Gastrocnemius medialis (tissue), 4 donors: Measurements from ENCODE around the gene PIGS. TPM values are rescaled to one million over a fixed set of nuclear protein-coding genes. Genes with fewer than 3 reads are reported as not detected.

ENCODE experiments used
- ATAC-seq, 2 donors: fragments of 150-250 bp; one replicate each; pipeline ENCODE4 v1.9.1; 2016
- DNase-seq, 2 donors: peaks; one replicate each; pipeline ENCODE4 v3.0.0-alpha.2; 2019
- H3K27ac ChIP-seq, 4 donors: fragments of 200-600 bp; sonication (generic); 1 replicate in 1 of 4; 2 replicates in 3 of 4; pipeline ENCODE4 v1.5.1; 2016 to 2018; ENCODE audit warnings: mild to moderate bottlenecking in 2 of 4, moderate library complexity in 1 of 4
- H3K27me3 ChIP-seq, 3 donors: fragments of 200-600 bp; sonication (generic) in 2 of 3; 1 replicate in 1 of 3; 2 replicates in 2 of 3; pipeline versions ENCODE4 v1.5.1 to v1.6.0; 2016 to 2019; ENCODE audit warnings: mild to moderate bottlenecking in 1 of 3, moderate library complexity in 1 of 3
- H3K36me3 ChIP-seq, 2 donors: fragments of 200-600 bp; sonication (generic) in 1 of 2; one replicate each; pipeline ENCODE4 v1.5.1; 2017 to 2018
- H3K4me1 ChIP-seq, 2 donors: fragments of 200-600 bp; sonication (generic) in 1 of 2; one replicate each; pipeline ENCODE4 v1.5.1; 2016 to 2017; ENCODE audit warnings: mild to moderate bottlenecking in 2 of 2
- H3K4me3 ChIP-seq, 4 donors: fragments of 200-600 bp; sonication (generic) in 3 of 4; 1 replicate in 1 of 4; 2 replicates in 3 of 4; pipeline ENCODE4 v1.5.1; 2016 to 2019; ENCODE audit warnings: mild to moderate bottlenecking in 2 of 4
- H3K9me3 ChIP-seq, 3 donors: fragments of 200-600 bp; sonication (generic) in 2 of 3; 1 replicate in 1 of 3; 2 replicates in 2 of 3; pipeline ENCODE4 v1.5.1; 2016 to 2019
- CTCF ChIP-seq, 5 experiments: fragments of 450-650 bp in 3 of 5; fragments of 200-600 bp in 2 of 5; sonication (generic) in 2 of 5; IDR thresholded peaks in 4 of 5; conservative IDR thresholded peaks in 1 of 5; 1 replicate in 4 of 5; 2 replicates in 1 of 5; pipeline ENCODE4 v1.5.1; 2016 to 2019; ENCODE audit warnings: antibody characterized with exemption in 5 of 5, mild to moderate bottlenecking in 3 of 5, moderate library complexity in 3 of 5
- POLR2A ChIP-seq, 2 donors: fragments of 450-650 bp; IDR thresholded peaks; one replicate each; pipeline ENCODE4 v1.6.1; 2017; ENCODE audit warnings: antibody characterized with exemption in 2 of 2, mild to moderate bottlenecking in 2 of 2, moderate library complexity in 2 of 2
- in situ Hi-C, 4 donors: fragments of 200-750 bp; cut with MboI; loops; one replicate each; pipeline versions ENCODE4 v1.15.0 to v1.8.0; 2017; ENCODE audit warnings: low sequenced_read_pairs in 4 of 4
- intact Hi-C: fragments of 100-400 bp; cut with DNase I; formaldehyde crosslinking; loops from one replicate; pipeline ENCODE4 v1.15.1; 2023; ENCODE audit warnings: low total_unique reads
- total RNA-seq, 4 donors: library from RNA; depleted of rRNA; stranded (reverse); fragments of >200 nt; gene quantifications; one replicate each; pipeline versions ENCODE4 v1.1.0 to v1.2.3, GENCODE V29; 2016

The PIGS gene
- total RNA-seq, 4 donors from 2014 or later = 25.0 to 63.0 (median 50.0) TPM

DNA sequence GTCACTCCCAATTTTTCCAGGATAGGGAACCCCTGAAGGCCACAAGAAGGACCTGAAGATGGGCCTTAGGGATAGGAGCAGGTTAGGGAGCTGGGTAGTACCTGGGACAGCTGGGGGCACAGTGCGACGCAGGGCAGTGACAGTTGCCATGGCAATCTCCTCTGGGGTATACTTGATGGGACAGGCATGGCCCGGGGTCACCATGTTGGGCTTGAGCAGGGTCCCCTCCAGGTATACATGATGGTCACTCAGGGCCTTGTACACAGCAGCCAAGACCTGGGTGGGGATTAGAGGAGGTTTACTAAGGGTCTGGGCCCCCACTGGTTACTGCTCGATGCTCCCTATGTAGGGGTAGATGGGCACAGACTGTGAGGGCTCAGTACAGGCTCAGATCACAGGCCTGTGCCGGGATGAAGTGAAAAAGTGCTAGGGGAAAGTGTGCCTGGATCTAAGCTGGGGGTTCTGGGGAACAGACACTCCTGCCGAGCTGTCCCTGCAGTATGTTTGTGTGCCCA is 2.7 kb upstream of the PIGS start:
- Histone ChIP-seq H3K27me3 (no peaks in the 10 kb centered on the region), H3K27ac (no peak overlapping the region), H3K4me3 (no peak overlapping the region), H3K4me1 (peaks cover 24 to 25% of the 10 kb centered on the region in 2 donors), H3K36me3 (no peaks in the 10 kb centered on the region), H3K9me3 (no peaks in the 10 kb centered on the region)
- TF ChIP-seq POLR2A (IDR thresholded peaks at IDR 0.05) (no peak), CTCF (IDR thresholded peaks at IDR 0.05 in 4 of 5, conservative IDR thresholded peaks at IDR 0.05 in 1 of 5) (no peak)
- in situ Hi-C loops = loop anchor here in 1 of 4 donors (25.0 kb wide), 1 partner anchor 88 kb away; the partner anchor contains the start of genes SDF2 and SUPT6H
- DNase-seq = no peak
- intact Hi-C loops = no loop called here
- ATAC-seq = no peak

- in situ Hi-C loops (loop anchor here in 1 of 4 donors (25.0 kb wide), 1 partner anchor 89 kb away; the partner anchor contains the start of genes SDF2 and SUPT6H), intact Hi-C loops (no loop called here)
- TF ChIP-seq CTCF (IDR thresholded peaks at IDR 0.05 in 4 of 5, conservative IDR thresholded peaks at IDR 0.05 in 1 of 5) (no peak), POLR2A (IDR thresholded peaks at IDR 0.05) (no peak)
- no peak overlapping the region for H3K4me3 ChIP-seq
- H3K9me3 ChIP-seq = no peaks in the 10 kb centered on the region
- DNase-seq (no peak), ATAC-seq (no peak)
- peaks cover 25% of the 10 kb centered on the region in 2 donors for H3K4me1 ChIP-seq
- H3K27me3 ChIP-seq = no peaks in the 10 kb centered on the region
- H3K27ac ChIP-seq = no peak overlapping the region
- H3K36me3 ChIP-seq = no peaks in the 10 kb centered on the region
These were observed 2.2 kb upstream of the PIGS start for GRCh38 chr17:28573521-28573920.

DNA sequence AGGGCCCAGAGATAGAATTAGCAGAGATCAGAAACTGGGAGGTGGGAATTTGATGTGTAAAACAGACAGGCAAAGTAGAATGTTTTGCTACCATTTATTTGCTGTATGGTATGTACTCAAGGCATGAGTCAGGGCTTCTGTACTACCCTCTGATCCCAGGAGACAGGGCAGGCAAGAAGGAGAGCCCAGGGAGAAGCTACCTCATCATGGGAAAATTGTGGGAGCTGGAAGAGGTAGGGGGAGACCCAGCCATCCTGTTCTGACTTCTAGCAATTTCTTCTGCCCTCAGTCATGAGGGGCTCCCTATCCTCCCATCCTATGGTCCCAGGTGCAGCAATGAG is 1.7 kb upstream of the PIGS start:
- Histone ChIP-seq H3K27me3 (no peaks in the 10 kb centered on the region), H3K4me1 (peaks cover 25% of the 10 kb centered on the region in 2 donors), H3K36me3 (no peaks in the 10 kb centered on the region), H3K9me3 (no peaks in the 10 kb centered on the region), H3K27ac (no peak overlapping the region), H3K4me3 (no peak overlapping the region)
- in situ Hi-C loops (loop anchor here in 1 of 4 donors (25.0 kb wide), 1 partner anchor 89 kb away; the partner anchor contains the start of genes SDF2 and SUPT6H), intact Hi-C loops (no loop called here)
- TF ChIP-seq CTCF (IDR thresholded peaks at IDR 0.05 in 4 of 5, conservative IDR thresholded peaks at IDR 0.05 in 1 of 5) = no peak
- no peak for TF ChIP-seq POLR2A (IDR thresholded peaks at IDR 0.05)
- ATAC-seq = no peak
- DNase-seq = no peak

- Histone ChIP-seq H3K27ac (peak overlapping the region; percentile 84 to 88 (median 87)), H3K4me3 (peak overlapping the region; percentile 70 to 98 (median 89)), H3K4me1 (peaks cover 25% of the 10 kb centered on the region in 2 donors), H3K27me3 (no peaks in the 10 kb centered on the region), H3K36me3 (no peaks in the 10 kb centered on the region), H3K9me3 (no peaks in the 10 kb centered on the region)
- TF ChIP-seq POLR2A (IDR thresholded peaks at IDR 0.05) = no peak
- no peak for TF ChIP-seq CTCF (IDR thresholded peaks at IDR 0.05 in 4 of 5, conservative IDR thresholded peaks at IDR 0.05 in 1 of 5)
- intact Hi-C loops (no loop called here), in situ Hi-C loops (loop anchor here in 1 of 4 donors (25.0 kb wide), 1 partner anchor 90 kb away; the partner anchor contains the start of genes SDF2 and SUPT6H)
- DNase-seq = no peak
- no peak for ATAC-seq
These were observed 1.1 kb upstream of the PIGS start for GRCh38 chr17:28572259-28573039.
